Endothelial cell of hepatic sinusoid (primary cell): ENCODE results near the gene NRXN3.

ENCODE experiments used
- in situ Hi-C: cut with HindIII; loops from 2 replicates; pipeline ENCODE4 v1.10.0; 2017; ENCODE audit warnings: low sequenced_read_pairs

NRXN3 gene

DNA sequence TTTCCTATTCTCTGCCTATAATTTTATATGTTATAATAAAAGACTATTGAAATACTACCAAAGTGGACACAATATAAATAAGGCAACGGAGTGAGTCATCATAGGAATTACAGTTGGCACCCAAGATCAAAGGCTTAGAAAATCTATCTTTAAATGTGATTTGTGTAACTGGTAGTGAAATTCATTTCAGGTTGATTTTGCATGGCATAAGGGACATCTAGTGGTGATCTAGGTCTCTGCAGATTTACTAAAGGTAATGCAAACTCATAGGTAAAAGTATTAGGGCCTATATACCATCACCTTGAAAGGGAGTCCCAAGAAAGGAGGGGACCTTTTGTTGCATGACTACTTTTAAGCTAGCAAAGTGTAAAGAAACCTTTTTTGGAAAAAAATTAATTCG lies 527.2 kb downstream of the NRXN3 start:
- in situ Hi-C loops = no loop called here

DNA sequence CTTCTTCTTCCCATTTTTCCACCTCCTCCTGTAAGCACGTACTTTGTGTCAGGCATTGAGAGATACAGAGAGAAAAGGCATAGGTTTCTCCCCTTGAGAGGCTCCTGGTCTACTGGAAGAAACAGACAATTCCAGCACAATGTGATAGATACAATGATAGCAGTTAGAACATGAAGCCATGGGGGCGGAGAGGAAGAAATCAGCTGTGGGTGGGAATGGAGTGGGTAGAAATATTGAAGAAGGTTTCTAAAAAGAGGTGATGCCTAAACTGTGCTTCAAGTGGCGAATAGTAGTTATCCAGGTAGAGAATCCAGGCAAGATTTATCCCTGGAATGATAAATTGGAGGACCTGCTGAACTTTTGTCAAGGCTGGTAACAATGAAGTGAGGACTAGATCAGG lies 528.8 kb downstream of the NRXN3 start:
- in situ Hi-C loops = no loop called here

GRCh38 chr14:78700236-78700635 lies 530.1 kb downstream of the NRXN3 start:
- in situ Hi-C loops = no loop called here

DNA sequence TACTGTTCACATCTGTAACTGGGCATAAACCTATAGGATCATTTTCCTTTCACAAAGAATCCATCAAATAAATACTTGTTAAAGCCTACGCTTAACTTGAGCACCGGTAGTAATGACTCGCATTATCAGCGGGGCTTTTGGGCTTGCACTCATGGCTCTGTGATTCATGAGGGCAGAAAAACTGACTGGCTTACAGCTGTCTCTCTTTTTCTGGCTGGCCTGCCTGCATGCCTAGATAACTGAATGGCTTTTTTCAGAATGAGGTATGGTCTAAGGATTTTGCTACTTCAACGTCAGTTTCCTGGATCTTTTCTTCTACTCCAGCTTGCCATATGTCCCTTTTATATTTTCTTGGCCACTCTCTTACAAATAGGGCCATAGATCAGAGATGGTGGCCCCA lies 531.1 kb downstream of the NRXN3 start:
- in situ Hi-C loops = no loop called here

- in situ Hi-C loops = no loop called here
Observed at GRCh38 chr14:78704965-78705364, 534.8 kb downstream of the NRXN3 start.

DNA sequence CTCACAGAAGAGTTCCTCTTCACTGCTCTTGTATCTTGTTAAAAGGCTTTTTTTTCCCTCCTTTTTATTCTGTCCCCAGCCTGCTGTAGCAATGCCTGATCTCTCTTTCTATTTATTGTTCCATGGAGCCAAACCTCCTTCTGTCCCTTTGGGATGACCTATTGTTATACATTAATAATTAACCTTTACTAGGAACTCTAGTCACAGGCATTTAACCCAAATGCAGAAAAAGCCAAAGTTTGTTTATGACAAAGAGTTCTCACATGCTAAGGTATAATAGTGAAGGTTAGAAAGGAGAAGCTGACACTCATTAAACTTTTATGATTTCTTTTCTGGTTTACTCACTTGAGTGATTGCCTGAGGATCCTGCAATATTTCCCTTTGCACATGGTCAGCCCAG lies 535.8 kb downstream of the NRXN3 start:
- in situ Hi-C loops = no loop called here

DNA sequence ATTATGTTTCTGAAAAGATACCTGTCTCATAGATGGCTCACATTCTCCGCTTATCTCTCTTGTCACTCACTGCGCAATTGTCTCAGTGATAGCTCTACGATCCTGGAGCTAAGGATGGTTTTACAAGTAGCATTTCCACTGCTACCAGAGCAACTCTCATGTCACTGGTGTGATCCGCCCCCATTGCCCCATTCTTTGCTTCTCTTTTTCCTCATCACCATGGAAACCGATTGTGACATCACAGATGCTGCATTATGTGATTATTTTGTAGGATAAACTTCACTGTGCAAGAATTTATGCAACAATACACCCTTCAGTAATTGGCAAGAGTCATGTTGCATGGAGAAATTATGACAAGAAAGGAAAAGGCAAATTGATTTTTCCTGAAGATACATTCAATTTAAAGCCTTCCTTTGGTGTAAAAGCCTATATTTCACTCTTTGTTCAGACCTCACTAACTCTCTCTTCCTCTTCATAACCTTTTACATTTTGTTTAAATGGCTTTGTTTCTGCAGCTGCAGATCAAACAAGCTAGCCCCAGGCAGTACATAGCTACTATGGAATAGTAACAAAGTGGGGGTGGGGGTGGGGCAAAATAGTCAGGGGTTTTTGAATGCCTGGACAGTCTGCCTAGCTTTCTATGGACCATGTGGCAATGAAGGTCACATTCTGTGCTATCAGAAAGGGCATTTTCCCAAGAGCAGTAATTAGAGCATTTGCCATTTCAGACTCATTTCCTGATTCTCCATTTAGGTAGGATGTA lies 539.8 kb downstream of the NRXN3 start:
- in situ Hi-C loops = no loop called here

GRCh38 chr14:78710963-78711362 lies 540.8 kb downstream of the NRXN3 start:
- in situ Hi-C loops = no loop called here

DNA sequence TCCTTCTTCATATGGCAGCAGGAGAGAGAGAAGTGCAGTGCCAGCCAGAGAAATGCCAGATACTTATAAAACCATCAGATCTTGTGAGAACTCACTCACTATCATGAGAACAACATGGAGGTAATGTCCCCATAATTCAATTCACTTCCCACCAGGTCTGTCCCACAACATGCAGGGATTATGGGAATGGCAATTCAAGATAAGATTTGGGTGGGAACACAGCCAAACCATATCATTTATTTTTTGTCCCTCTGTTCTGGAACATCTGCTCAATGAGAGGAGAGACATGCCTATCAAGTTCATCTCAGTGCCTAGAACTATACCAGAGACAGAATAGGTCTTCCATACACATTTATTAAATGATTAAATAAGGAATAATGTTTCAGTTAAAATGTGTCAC lies 543.5 kb downstream of the NRXN3 start:
- in situ Hi-C loops = no loop called here

GRCh38 chr14:78714711-78715110 lies 544.5 kb downstream of the NRXN3 start:
- in situ Hi-C loops = no loop called here

- in situ Hi-C loops = no loop called here
Observed at GRCh38 chr14:78721756-78722480, 551.7 kb downstream of the NRXN3 start.

GRCh38 chr14:78725086-78725485 lies 554.9 kb downstream of the NRXN3 start:
- in situ Hi-C loops = no loop called here

DNA sequence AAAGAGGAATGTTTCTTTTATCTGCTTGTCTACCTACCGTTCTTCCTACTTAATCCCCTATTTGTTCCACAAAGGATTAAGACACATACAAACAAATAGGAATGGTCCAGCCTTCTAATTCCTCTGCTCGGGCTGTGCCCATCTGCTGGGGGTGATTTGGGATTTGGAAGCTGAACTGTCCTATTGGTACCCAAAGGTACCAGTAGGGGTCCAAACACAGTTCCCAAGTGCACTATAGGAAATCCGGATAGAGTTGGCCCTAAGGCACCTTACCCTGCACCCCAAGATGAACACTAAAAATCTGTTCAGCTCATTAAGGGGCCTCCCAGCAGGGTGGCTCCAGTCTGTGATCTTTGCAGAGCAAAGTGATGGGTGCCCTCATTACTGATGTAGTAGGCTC lies 566.9 kb downstream of the NRXN3 start:
- in situ Hi-C loops = no loop called here

DNA sequence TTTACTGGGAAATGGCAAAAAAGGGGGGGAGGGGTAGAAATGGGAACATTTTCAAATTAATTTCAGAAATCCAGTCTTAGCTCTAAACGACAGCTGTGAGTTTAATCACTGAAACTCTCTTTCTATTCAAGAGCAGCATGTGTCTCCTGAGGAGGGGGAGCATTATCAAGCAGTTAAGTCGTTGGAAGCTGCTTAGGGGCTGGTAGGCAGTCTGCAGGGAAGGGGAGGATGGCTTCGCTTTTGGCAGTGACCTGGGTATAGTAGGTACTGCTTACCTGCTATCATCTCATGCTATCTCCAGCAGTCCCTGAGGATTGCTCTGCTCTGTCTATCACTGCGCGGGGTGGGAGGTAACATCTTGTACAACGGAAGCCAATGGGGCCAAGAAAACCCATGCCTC lies 567.4 kb downstream of the NRXN3 start:
- in situ Hi-C loops = no loop called here

- in situ Hi-C loops = no loop called here
Observed at GRCh38 chr14:78746086-78746595, 576.0 kb downstream of the NRXN3 start.

GRCh38 chr14:78747813-78748212 lies 577.6 kb downstream of the NRXN3 start:
- in situ Hi-C loops = no loop called here

GRCh38 chr14:78752518-78753188 lies 582.5 kb downstream of the NRXN3 start:
- in situ Hi-C loops = no loop called here

DNA sequence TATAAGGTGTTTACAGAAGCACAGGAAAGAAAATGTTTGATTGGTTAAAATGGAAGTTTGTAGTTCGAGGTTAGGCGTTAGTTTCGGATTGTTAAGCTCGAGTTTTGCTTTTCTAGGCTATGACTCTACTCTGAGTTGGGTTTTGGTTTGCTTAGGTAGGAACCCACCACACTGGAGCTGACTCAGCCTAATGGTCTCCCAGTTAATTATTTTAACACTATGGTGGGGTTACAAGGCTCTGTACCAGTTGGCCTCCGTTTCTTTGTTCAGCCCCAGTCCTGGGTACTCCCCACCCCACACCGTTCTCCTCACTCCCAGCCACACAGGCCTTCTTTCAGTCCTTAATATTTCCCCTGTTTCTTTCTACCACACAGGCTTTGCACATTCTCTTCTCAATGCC lies 583.9 kb downstream of the NRXN3 start:
- in situ Hi-C loops = no loop called here

- in situ Hi-C loops = no loop called here
Observed at GRCh38 chr14:78758333-78758732, 588.2 kb downstream of the NRXN3 start.

DNA sequence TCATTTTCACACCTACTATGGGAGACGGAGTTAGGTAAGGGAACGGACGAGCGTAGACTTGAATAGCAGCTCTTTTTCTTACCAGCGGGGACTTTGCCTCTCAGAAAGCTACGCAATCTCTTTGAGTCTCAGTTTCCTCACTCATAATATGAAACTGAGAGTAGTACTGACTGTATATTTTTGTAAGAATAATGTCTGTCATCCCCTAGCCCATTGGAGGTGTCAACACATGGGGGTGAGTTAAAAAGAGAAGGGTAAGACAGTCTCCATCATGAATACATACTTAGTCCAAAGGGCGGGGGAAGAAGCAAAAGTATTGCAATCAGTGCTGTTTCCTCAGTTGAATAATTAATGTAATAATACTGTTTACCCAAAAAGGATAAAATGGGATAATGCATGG lies 592.2 kb downstream of the NRXN3 start:
- in situ Hi-C loops = no loop called here

DNA sequence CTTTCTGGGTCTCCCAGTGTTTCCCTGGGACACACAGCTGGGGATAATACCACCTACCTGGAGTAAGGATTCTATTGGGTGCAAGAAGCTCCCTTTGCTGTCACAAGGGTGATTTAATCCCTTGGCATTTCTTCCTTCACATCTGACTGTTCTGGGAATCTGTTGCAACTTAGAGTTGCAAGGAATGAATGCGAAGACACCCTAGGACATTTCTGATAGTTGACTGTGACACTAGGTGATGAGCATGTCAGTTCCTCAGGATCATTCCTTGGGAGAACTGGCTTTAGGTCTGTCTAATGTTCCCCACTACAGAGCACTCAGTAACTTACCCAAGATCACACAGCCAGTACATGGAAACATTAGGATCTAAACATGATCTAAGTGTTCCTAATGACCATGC lies 593.6 kb downstream of the NRXN3 start:
- in situ Hi-C loops = no loop called here

GRCh38 chr14:78764240-78764639 lies 594.1 kb downstream of the NRXN3 start:
- in situ Hi-C loops = no loop called here
